Measurements from ENCODE around the gene AIPL1.

DNA sequence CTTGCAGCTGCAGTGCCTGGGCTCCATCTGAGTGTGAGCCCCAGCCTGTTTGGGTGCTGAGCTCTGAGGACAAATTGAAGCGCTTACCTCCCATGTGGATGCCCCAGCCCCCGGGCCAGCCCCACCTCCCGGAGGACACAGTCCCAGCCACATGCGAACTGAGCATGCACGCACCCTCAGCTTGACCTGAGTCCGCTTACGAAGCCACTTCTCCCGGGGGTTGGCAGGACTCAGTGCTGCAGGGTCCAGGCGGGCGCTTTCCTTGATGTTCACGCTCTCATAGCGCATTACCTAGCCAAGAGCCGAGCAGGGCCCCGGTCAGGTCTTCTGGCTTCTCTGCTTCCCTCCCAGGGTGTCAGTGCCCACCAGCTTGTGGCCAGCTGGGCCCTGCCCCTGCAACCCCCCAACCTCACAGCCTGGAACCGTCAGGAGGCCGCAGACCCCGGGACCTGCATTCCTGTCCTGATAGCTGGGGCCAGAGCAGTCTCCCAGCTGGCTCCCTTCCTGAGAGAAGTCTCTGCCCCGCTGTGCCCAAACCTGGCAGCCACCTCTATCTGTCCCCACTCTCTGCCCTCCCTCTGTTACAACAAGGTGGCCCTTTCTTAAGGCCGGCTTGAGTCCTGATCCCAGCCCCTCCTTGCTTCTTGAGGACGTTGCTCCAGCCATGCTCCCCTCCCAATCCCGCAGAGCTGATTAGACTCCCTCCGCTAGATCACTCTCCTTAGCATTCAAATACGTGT is 33.3 kb upstream of the AIPL1 start:
- TF ChIP-seq SUZ12 (IDR thresholded peaks at IDR 0.05; ENCODE audit: unreplicated experiment), result no peak
- TF ChIP-seq, protein P1, sequence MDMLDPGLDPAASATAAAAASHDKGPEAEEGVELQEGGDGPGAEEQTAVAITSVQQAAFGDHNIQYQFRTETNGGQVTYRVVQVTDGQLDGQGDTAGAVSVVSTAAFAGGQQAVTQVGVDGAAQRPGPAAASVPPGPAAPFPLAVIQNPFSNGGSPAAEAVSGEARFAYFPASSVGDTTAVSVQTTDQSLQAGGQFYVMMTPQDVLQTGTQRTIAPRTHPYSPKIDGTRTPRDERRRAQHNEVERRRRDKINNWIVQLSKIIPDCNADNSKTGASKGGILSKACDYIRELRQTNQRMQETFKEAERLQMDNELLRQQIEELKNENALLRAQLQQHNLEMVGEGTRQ (IDR thresholded peaks at IDR 0.05; ENCODE audit: borderline replicate concordance, low read depth, low read length), result no peak
- TF ChIP-seq TAF1 (IDR thresholded peaks at IDR 0.05; ENCODE audit: borderline replicate concordance, low read depth, low read length), result no peak
- no peak for TF ChIP-seq RAD21 (IDR thresholded peaks at IDR 0.05; ENCODE audit: insufficient read depth, low read depth, low read length)
- TF ChIP-seq SMAD1 (IDR thresholded peaks at IDR 0.05; ENCODE audit: low read depth, partially characterized antibody), result no peak
